GM18870 (cell line): ENCODE measurements around the gene CCNY.
"Not testable (repeated sequence)": the region's sequence is repeated elsewhere in the genome, so short reads cannot be mapped to it uniquely, and the experiment has no call there.

ENCODE experiments used
- ATAC-seq: cut with Tn5 transposase; IDR thresholded peaks from one replicate; pipeline ENCODE4 v1.9.1; 2021; ENCODE audit warnings: moderate library complexity; ENCODE audit not compliant: unreplicated experiment

CCNY gene

DNA sequence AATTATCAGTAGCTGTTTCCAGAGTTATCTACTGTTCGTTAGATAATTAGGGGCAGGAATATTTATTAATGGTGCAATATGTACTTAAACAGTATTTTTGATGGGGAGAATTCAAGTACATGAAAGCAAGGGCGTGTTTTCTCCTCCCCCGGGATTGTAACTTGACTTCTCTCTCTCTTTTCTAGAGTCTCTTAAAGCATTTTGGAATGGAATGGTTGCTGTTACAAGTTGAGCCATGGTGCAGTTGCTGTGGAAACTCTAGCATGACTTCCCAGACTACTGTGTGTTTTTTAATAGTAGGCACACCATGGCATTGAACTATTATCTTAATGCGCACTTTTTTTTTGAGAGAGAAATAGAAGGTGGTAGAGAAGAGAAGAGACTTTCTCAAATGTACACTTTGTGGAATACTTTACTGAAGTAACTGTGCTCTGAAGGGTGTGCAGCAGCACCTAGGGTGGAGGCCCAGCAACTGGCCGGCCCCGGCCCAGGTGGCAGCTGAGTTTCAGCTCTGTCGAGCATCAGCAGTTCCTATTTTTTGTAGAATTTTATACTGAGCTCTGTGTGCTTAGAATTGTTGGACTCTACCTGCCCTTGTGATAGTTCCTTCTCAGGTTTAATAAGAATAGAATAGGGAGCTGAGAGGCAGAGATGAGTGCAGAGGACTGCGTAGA is 64.4 kb downstream of the CCNY start:
- no peak for ATAC-seq

DNA sequence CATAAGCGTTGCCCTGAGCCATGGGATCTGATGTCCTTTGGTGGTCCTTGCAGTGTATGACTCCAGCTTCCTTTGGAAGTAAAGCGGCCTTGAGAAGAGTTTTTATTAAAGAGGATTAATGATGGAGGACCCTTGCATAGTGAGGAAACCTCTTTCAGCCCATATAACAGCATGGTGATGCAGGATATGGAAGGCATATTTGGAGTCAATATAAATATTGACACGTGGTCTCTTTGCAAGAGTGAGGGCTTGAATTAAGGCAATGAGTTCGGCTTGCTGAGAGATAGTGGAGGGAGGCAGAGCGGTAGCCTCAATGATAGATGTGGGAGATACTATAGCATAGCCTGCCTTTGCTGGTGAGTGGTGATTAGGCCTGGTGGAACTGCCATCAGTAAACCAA is 67.2 kb downstream of the CCNY start:
- not testable (repeated sequence) for ATAC-seq

DNA sequence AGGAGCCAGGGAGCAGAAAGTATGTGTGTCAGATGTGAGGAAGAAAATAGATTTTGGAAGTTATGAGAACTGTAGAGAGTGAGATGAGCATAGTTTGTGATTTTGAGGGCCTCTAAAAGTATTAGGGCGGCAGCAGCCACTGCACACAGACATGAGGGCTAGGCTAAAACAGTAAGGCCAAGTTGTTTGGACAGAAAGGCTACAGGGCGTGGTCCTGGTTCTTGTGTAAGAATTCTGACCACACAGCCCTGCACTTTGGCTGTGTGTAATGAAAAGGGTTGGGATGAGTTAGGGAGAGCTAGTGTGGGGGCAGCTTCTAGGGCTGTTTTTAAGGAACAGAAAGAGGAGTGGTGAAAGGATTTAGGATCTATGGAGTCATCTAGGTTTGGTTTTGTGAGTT is 67.8 kb downstream of the CCNY start:
- not testable (repeated sequence) for ATAC-seq

DNA sequence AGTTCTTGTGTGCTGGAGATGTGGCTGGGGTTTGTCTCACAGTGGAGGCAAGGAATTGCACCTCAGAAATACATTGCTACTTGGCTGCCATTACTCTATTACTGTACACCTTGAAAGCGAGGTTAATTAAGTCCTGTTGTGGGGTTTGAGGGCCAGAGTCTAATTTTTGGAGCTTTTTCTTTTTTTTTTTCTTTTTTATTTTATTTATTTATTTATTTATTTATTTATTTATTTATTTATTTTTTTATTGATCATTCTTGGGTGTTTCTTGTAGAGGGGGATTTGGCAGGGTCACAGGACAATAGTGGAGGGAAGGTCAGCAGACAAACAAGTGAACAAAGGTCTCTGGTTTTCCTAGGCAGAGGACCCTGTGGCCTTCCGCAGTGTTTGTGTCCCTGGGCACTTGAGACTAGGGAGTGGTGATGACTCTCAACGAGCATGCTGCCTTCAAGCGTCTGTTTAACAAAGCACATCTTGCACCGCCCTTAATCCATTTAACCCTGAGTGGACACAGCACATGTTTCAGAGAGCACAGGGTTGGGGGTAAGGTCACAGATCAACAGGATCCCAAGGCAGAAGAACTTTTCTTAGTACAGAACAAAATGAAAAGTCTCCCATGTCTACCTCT is 69.8 kb downstream of the CCNY start:
- ATAC-seq = not testable (repeated sequence)

DNA sequence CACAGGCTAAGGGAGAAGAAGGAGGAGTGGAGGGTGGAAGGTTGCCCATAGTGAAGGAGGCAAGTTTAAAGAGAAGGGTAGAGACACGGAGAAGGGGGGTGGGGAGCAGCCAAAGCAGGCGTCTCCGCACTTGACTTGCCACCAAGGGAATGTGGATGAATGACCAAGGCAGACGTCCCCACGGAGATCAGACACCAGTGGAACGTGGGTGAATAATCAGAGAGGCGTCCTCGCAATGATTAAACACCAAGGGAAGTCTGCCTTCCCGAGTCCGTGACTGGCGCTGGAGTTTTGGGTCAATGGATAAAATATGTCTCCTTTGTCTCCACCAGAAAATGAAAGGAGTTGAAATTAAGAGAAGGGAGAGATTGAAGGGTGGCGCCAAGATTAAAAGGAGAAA is 71.4 kb downstream of the CCNY start:
- ATAC-seq = not testable (repeated sequence)

DNA sequence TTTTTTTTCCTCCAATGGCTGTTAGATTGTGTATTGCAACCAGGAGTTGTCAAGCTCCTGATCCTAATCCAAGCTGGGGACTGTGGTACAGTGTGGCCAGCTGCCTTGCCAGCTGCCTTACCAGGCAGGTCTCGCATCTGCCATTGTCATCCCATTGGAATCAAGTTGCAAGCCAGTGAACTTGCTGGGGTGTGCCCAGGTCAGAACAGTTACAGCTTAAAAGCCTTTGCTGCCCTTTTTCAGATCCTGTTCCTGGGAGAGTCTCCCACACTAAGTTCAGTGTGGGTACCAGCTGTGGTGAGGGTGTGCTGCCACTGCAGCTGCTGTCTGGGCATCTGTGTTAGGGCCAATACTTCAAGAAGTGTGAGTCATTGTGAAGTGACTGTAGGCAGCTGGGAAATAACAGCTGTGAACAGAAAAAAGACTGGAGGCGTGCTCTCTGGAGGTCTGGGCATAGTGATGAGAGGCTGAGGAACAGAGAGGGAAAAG is 72.8 kb downstream of the CCNY start:
- ATAC-seq = peak; percentile 85

DNA sequence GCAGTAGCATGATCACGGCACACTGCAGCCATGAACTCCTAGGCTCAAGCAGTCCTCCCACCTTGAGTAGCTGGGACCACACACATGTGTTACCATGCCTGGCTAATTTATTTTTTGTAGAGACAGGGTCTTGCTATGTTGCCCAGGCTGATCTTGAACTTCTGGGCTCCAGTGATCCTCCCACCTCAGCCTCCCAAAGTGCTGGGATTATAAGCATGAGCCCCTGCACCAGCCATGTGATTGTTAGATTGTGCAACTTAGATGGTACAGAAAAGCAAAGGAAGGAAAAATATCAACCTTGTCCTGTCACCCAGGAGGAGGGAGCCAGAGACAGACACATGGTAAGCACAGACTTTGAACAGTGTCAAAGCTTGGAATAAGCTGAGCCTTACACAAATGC is 73.5 kb downstream of the CCNY start:
- no peak for ATAC-seq

DNA sequence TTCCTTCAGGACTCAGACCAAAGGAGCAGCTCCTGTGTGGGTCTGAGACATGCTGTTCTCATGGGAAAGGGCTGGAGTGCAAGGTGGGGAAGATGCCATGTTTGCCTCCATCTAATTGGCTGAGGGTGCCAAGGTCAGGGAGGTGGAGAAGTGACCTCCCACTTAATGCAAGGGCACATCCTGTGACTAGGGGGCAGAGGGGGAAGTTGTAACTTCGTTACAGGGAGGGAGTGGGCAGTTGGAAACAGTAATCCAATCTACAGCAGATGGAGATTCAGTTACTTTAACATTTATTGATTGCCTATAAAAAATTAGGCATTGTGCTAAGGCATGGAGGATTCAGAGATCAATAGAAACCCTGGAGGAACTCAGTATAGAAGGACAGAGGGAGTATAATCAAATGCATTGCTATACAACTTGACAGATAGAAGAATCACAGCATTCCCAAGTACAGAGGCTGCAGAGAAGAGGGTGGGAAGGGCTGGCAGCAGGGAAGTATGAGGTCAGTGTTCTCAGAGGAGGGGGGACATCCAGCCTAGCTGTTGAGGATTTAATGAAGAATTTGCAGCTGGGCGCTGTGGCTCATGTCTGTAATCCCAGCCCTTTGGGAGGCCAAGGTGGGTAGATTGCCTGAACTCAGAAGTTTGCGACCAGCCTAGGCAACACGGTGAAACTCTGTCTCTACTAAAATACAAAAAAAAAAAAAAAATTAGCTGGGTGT is 75.9 kb downstream of the CCNY start:
- ATAC-seq = no peak

DNA sequence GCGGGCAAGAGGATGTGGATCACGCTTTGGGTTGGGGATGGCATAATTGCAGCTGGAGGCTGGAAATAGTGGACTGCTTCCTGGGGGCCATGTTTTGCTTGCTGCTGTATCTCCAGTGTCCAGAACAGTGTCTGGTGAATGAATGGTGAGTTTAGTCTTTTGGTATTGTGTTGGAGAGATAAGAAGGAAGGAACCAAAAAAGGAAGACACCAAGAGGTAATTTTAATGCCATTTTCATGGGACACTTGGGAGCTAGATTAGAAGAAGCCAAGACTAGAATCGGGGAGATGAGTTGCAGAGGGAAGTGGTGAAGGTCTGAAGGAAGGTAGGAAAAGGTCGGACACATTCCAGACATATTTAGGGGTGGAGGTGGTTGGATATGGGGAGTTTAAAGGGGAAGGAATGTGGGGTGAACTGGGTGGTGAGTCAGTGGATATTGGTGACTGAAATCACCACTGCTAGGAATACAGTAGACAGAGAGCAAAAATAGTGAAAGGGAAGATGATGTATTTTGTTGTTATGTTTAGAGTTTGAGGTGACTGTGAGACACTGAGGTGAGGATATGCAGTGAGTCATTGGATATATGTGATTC is 76.7 kb downstream of the CCNY start:
- ATAC-seq = no peak

DNA sequence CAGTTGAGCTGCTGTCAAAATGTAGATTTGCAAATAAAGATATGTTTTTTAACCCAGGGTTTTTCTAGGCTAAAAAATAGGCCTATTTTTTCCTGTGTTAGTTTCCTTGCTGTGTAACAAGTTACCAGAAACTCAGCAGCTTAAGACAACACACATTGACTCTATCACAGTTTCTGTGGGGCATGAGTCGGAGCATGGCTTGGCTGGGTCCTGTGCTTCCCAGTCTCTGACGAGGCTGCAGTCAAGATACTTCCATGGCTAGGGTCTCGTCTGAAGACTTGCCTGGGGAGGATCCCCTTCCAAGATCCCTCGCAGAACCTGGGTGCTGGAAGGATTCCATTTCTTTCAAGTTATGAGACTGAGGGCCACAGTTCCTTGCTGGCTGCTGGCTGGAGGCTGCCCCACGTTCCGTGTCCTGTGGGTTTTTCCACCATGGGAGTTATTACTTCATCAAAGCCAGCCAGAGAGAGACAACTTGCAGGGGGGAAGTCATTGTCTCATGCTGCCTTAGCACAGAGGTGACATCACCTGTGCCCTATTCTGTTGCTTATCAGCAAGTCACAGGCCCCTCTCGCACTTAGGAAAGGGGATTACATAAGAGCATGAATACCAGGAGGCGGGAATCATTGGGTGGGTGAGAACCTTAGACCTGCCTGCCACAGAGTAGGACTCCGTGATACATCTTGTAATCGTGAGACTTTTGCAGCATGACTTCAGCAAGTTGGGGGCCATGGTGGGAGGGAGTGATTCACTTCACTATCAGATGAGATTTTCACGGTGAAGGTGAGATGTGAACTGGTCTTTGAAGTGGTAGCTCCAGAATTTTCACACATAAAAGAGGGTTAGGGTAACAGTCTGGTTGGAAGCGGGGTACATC is 77.9 kb downstream of the CCNY start:
- no peak for ATAC-seq

DNA sequence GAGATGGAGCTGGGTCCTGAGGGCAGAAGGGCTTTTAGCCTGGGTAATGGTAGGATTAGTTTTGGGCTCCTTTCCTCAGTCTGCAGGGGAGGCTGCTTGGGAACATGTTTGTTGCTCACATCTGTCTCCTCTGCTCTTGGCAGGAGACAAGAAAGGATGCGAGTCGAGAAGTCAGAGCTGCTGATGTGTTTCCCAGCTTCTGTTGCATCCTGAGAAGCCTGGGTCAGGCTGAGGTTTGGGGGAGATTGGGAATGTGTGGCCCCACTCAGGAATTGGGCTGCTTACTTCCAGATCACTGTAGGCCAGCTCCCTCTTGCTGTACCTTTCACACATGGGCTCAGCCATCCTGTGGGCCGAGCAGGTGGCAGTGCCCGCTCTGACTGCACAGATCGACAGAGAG is 79.2 kb downstream of the CCNY start:
- no peak for ATAC-seq

DNA sequence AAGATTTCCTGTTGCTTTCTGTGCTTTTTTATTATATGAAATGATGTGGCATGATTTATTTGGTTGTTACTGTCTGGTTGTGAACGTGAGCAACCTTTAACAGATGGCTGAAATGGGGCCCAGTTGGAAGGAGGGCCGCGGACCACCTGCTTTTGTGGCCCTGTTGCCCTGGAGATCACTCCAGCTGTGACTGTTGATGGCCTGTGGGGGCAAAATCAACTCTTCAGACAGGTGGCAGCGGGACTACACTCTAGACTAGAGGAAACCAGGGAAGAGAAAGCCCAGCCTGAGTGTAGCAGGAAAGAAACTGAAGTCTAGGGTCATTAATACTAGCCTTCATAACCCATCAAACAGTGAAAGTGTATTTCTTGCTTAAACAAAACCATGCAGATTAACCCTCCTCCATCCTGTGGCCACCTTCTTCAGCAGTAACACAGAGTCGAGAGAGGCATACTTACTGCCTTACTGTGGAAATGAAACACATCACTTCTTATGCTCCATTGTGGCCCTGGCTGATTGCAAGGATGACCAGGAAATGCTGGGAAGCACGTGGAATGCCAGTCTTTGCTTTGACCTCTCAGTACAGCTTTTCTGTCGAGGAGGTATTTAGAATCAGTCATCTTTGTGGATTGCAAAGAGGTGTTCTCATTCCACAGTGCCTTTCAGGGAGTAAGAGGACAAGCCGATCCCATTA is 80.5 kb downstream of the CCNY start:
- no peak for ATAC-seq

DNA sequence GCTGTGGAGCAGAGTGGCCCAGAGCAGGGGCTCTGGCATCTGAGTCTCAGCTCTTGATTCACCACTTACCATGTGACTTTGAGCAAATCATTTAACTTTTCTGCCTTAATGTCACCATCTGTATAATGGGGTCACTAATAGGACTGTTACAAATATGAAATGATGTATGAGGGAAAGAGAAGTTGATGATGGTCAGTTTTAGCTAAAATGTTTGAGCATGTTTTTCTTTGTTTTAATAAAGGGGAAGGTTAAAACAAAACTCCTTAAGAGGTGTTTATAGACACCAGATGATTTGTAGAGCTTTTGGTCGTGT is 81.0 kb downstream of the CCNY start:
- no peak for ATAC-seq

DNA sequence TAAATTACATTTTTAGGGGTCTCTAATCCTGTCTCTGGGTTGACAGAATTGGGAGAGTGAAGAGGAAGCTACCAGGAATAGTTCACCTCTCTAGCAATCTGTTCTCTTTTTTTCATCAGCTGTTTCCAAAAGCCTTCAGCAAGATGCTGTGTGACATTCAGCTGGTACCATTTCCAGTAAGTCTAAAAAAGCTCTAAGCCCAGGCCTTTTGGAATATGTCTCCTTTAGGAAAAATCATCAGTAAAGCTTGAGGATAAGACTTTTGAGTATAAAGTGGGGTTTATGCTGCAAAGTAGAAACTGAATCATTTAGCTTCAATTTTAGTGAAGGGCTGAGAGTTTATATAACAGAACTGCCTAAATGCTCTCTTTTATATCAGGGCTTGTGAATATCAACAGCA is 81.5 kb downstream of the CCNY start:
- no peak for ATAC-seq

DNA sequence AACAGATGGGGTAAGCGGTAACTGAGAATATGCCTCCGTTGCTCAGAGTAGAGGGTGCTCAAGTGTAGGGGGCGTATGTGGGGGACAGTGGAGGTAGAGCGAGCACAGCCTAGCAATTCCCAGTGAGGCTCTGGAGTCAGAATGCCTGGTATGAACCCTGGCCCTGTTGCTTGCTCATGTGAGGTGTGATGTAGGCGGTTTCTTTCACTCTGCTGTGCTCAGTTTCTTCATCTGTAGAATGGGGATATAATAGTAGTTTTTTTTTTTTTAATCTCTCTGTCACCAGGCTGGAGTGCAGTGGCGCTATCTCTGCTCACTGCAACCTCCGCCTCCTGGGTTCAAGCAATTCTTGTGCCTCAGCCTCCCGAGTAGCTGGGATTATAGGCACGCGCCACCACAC is 82.3 kb downstream of the CCNY start:
- not testable (repeated sequence) for ATAC-seq

DNA sequence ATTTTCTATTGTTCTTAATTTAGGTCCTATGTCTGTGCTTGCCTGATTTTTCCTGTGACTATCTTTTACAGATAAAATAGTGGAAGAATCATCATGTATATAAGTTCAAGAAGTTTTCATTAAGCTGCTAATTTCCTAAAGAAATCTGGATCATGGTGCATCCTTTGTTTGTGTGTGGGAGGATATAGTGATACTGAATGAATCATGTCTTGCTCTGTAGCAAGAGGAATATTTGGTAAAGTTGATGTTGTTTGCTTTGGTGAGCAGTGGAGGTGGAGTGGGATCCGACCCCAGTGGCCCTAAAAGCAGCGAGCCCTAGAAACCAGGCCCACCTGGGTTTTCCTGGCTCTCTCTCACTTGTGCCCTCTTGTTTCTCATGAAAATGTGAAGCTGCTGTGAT is 83.7 kb downstream of the CCNY start:
- no peak for ATAC-seq

DNA sequence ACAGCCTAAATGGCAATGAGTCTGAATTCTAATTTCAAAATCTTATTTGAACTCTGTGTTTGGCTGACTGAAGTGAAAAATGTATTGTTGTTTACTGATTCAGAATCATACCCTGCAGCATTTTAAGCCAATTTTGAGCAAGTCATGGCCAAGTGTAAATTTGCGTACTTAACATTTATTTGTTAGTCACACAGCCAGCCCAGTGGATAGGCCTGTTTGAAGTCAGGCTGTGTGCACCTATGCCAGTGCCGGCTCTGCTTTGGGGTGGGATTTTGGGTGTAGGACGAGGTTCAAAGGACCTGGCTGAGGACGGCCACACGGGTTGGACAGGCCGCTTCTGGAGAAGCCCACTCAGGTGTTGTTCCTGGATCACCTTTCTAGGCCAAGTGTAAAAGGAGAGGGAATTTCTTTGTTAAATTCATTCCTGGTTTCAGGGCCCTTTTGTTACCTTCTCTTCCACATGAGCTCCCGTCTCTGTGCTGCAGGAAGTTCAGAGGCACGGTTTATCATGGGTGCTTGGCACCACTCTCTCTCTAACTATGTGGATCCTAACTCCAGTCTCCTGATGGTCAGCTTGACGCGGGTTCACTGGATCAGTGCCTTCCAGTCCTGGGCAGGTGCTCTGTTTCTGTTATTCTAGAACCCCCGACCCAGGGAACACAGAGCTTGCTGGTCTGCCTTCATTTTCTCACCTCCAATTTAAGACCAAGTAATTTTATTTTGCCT is 84.7 kb downstream of the CCNY start:
- no peak for ATAC-seq

DNA sequence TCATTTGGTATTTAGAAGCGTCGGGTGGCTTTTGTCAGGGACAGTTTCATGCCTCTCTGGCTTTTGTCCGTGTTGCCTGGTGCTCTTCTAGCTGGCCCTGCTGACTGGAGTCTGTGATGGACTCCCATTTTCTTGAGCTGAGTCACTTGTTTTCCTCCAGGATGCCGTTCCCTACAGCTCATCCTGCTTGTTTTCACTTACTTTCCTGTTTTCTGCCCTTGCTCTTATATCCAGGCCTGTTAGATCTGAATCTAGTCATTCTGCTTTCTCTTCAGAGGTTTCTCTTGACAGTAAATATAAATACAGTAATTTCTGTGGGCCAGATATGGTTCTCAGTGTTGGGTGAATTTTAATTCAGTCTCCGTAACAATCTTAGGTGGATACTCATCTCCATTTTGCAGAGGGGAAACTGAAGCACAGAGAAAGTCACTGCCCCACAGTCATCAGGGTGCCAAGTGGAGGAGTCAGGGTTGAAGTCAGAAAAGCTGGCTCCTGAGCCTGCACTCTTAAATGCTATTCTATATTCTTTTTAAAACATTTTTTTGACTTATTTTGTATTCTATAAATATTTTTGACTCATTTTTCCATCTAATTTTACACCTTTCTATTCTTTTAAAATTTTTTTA is 85.4 kb downstream of the CCNY start:
- ATAC-seq = no peak

DNA sequence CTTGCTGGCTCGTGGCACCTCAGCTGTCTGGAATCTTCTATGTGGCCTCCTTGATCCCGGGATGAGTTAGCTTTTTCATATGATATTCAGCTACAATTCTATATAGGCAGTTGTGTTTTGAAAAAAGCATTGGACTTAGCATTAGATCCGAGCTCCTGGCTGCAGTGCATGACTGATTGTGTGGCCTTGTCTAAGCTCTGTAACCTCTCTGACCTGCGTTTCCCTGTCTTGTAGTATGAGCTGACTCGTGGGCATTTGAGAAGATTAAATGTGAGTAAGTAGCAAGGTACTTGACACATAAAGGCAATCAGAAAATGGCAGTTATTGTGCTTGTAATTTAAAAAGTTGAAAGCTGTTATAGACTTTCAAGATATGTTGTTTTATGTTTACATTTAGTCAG is 85.9 kb downstream of the CCNY start:
- no peak for ATAC-seq
